A204.1 (cell line): Measurements from ENCODE around the gene FAM43A.
A peak's percentile ranks its signal among the peaks of the same experiment; 100 is the strongest.

ENCODE experiments used
- FAIRE-seq: peaks from 2 replicates; lab custom pipeline; 2012; peaks lifted over from hg19 to GRCh38; lab: Jason Lieb, UNC

FAM43A gene

DNA sequence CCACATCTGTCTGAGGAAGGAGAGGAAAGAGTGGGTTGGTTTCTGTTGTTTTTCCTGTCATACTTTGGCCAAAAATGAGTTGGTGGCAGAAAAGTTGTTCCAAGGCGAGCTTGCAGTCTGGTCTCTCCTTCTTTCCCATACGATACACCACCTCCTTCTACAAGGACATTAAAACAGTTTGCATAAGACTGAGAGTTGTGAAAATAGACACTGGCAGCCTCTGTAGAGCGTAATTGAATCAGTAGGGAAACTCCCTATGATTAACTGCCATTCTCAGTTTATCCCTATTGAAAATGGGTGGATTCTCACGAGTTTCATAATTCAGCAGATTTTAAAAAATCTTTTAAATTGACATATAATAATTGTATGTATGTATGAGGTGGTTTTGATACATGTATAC lies 10.0 kb upstream of the FAM43A start:
- FAIRE-seq = no peak

GRCh38 chr3:194676471-194676870 lies 9.2 kb upstream of the FAM43A start:
- no peak for FAIRE-seq

- no peak for FAIRE-seq
Measured at GRCh38 chr3:194680888-194681615, 4.6 kb upstream of the FAM43A start.

DNA sequence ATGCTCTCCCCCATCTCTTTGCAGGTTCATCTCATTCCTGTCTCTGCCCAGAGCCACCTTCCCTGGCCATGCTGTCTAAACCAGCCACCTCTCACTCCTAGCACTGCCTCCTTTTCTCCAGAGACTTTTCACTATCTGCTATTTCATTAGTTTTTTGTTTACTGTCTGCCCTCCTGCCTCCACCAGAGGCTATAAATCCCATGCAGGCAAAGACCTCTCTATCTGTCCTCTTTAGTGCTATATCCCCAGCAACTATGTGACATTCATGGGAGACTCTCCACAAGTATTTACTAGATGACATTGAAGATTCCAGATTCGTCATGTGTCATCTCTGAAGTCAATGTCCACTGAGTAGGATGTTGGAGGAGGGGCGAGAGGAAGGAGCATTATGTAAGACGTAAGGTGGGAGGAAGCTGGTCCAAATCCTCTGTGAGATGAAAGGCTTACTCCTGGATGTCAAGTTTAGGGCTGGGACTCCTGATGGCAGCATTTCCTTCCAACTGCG lies 3.4 kb upstream of the FAM43A start:
- no peak for FAIRE-seq

GRCh38 chr3:194682694-194683310 lies 2.9 kb upstream of the FAM43A start:
- FAIRE-seq = peak; percentile 95

DNA sequence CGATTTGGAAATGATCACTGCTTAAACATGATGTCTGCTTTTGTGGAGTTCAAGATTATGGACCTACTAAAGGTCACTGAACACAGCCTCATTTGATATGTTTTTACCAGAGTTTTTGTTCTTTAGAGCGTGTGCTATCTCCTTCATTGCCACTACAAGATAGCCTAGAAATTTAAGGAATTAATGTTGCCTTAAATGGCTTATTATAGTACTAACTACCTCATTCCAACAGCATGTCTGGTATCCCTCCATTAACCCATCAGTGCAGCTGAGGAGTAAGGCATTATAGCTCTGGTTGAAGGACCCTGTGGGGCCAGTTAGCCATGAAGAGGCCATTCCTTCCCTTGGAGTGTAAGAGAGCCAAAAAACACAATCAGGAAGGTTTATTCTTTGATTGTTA lies 2.3 kb upstream of the FAM43A start:
- FAIRE-seq = no peak

DNA sequence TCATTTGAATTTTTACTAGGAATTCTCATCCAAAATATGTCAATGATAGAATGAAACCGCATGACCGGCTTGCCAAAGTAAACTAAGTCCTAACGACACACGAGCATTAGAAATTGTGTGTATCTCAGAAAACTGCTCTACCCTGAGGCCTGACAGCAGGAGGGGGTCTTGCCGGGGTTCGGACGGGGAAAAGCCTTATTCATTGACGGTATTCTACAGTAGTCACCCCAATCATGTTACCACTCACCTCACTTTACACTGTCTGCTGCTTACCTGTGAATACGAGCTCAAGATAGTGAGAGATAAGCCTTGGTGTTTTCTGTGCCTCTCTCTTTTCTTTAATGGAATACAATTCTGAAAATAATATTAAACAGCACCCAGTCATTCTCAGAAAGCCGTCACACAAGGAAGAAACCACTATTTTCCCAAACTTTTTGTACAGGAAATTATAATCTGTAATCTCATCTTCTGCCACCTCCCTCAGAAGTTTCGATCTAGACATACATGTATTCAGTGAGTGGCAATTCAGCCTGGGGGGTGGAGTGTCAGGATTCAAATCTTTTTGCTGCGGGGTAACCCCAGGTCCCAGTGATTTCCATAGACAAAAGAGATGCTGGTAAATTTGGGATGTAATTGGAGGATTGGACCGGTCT lies 492 bp upstream of the FAM43A start:
- FAIRE-seq = no peak

GRCh38 chr3:194686414-194686815 lies 732 bp downstream of the FAM43A start:
- no peak for FAIRE-seq

DNA sequence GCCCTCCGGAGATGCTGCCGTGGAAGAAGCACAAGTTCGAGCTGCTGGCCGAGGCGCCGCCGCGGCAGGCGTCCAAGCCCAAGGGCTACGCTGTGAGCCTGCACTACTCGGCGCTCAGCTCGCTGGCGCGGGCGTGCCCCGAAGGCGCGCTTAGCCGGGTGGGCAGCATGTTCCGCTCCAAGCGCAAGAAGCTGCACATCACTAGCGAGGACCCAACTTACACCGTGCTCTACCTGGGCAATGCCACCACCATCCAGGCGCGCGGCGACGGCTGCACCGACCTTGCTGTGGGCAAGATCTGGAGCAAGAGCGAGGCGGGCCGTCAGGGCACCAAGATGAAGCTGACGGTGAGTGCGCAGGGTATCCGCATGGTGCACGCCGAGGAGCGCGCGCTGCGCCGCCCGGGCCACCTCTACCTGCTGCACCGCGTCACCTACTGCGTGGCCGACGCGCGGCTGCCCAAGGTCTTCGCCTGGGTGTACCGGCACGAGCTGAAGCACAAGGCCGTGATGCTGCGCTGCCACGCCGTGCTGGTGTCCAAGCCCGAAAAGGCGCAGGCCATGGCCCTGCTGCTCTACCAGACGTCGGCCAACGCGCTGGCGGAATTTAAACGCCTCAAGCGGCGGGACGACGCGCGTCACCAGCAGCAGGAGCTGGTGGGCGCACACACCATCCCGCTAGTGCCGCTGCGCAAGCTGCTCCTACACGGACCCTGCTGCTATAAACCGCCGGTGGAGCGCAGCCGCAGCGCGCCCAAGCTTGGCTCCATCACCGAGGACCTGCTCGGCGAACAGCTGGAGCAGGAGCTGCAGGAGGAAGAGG lies 1.3 kb downstream of the FAM43A start:
- no peak for FAIRE-seq

GRCh38 chr3:194687638-194688199 lies 2.0 kb downstream of the FAM43A start:
- FAIRE-seq = no peak

DNA sequence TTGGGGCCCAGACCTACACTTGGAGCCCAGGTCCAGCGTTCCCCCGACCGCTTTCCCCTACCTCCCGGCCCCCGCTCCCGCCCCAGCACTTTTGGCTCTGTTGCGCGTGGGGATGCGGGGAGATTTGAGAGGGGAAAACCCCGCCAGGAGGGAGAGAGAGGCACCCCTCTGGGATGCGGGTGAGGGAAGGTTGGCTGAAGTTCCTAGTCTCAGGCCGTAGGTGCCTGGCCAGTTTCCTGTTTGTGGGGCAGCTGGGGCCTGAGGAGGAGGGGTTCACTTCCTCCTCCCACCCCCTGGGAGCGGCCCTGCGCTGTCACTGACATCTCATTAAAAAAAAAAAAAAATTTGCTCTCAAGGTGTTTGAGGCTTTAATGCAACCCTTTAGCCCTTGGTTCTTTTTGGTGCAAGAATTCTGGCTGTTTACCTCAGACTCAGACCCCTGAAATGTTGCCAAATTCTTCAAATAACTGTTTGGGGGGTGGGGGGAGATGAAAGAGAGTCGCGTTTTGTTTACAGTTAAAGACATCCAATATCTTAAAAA lies 2.6 kb downstream of the FAM43A start:
- FAIRE-seq = no peak

DNA sequence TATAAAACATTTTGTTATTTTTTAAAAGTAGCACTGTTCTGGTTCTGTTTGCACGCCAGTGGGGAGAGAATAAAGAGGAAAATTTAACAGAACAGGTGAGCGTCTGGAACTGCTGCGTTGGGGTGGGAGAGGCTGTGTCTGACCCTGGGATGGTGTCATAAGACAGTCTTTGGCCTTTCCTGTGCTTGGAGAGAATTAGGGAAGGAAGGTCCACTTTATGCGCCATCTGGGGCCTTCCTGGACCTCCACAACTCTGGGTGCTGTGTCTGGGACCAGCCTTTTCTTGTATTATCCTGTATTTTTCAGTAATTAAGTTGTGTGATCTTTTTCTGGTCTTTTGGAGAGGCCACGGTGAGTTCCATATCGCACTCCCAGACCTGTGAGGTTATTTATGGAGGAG lies 3.3 kb downstream of the FAM43A start:
- FAIRE-seq = no peak

- FAIRE-seq = no peak
Measured at GRCh38 chr3:194689493-194689944, 3.8 kb downstream of the FAM43A start.

- no peak for FAIRE-seq
Measured at GRCh38 chr3:194690501-194691372, 5.1 kb downstream of the FAM43A start.

DNA sequence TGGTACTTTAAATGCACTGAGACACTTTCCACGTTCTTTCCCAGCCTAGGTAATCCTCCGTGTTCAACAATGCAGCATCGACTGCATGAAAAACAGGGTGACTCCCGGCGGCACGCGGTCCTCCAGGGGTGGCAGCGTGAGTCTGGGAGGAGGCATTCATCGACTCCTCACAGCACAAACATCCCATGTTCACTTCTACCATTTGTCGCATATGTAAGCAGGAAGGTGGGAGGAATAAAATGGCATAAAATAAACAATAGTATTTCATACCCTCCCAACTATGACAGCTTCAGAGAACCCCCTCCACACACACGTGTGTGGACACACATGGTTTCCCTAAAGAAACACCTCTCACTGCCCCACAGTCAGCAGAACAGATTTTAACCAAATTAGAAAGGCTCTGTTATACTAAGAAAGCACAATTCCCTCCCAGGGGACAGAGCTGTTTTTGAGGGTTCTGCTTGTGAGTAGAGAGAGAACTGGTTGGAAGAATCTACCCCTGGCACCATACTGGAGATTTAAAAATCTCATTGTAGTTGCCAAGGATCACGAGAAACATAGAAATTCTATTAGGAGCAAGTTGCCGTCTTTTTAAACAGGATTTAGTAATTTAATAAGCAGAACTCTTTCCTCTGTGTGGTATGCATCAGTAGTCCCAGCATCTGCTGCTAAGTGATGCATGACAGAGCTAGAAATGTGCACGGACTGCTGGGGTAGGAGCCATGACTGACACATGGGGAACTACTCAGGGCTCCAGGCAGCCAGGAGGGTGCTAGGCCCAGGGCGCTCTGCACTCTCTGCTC lies 6.0 kb downstream of the FAM43A start:
- FAIRE-seq = no peak

DNA sequence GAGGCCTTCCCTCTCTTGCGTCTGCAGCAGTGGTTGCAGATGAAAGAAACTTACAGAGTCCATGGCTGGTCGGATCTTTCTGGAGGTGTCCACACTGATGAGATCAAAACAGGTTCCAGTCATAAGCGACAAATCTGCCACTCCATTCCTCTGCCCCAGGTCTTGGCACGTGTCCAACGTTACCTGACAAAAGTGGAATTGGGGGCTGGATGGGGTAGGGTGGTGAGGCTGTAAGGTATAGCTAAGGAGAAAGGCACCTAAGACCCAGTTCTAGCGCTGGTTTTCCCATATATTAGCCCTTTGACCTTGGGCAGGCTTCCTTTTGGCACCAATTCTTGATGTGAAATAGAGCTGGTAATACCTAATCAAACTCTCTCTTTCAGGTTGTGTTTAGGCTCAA lies 11.0 kb downstream of the FAM43A start:
- no peak for FAIRE-seq

DNA sequence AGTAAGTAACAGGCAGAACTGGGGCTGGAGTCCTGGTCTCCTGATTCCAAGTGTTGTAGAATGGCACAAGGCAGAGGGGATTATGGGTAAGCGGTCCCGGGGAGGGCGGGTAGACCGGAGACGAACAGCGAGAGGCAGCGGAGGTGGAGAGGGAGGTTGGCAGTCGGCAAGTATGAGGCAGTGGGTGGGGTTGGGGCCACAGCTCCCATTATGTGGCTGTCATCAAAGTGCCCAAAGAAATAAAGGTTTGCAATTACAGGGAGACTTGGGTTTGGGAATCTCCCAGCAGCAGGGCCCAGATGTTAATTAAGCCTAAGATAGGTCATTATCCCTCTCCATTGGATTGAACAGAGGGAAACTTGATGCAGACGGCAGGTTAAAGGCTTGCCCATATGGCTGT lies 16.9 kb downstream of the FAM43A start:
- FAIRE-seq = no peak

GRCh38 chr3:194705227-194705626 lies 19.5 kb downstream of the FAM43A start:
- no peak for FAIRE-seq

DNA sequence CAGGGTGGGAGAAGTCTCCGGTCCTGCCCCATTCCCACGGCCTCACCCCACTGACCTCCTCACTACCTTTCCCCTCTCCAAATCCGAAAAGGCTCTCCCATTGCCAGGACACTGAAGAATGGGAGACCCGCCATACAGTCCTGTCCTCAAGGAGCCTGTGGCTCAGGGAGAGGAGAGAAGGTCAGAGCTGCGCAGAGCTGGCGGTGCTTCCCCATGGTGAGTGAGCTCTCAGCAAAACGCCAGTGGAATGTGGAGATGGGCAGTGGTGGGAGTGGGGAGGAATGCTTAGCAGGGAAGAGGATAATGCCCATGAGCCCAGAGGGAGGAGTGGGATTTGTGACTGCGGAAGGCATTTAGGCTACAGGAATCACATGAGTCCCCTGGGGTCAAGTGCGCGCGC lies 20.1 kb downstream of the FAM43A start:
- FAIRE-seq = no peak

DNA sequence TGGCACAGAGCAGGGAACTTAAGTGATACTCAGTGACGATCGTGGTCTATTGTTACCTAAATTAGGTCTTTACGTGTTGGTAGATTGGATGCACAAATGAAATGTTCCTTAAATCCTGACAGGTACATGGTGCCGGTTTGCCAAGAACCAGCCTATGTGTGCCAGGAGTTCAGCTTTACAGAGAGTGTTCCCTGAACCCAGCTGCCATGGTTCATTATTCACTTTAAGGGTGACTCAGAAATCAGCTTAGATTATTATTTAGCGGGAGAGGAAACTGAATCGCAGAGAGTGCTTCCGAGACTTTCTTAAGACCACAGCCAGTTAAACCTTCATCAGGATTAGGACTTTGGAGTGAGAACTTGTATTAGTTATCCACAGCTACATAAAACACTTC lies 21.5 kb downstream of the FAM43A start:
- no peak for FAIRE-seq
